ENCODE measurements around the gene GAD1. TPM values are rescaled to one million over a fixed set of nuclear protein-coding genes. Genes with fewer than 3 reads are reported as not detected.
A peak's percentile ranks its signal among the peaks of the same experiment; 100 is the strongest.

The GAD1 gene
- total and polyA plus RNA-seq, 2 experiments from 2014 or later: 0.49 to 2.6 TPM

DNA sequence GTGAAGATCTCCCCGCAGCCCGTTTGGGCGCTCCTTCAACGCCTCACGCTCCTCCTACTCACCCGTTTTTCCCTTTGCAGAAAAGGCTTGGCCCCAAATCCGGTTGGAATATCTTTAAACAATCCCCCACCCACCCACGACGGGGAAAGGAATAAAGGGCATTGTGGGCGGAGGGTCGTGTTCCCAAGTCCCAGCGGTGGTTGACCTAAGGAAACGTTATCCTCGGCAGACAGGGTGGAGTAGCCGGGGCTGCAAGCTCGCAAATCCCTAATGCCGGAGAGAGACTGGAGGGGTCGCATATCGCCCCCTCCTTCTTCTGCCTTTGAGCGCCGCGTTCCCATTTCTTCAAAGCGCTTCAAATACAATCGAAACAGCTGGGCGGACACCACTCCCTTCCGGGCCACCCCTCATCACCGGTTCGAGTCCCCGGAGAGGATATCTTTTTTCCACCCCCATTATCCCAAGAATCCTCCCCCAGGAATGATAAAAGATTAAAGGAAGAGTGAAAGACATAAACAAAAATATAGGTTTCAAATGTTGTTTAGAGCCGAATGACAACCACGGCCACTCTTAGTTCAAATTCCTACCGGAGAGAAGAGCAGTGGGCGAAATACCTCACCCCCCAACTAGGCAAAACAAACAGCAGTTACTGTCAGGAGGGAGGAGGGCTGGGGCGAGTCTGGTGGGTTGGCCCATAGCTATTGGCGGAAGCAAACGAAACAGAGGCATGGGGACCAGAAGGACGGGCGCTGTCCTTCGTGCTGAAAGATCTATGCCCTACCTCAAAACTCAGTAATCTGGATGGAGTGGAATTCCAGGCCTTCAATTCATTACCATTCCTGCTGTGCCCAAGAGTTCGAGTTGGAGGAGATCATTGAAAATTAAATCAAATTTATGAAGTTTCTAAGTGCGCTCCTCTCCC, 2.8 kb upstream of the GAD1 start:
- TF ChIP-seq EZH2 (IDR thresholded peaks at IDR 0.05; ENCODE audit: insufficient read depth, poor library complexity, severe bottlenecking): peak; percentile 46
- TF ChIP-seq EZH2phosphoT487 (IDR thresholded peaks at IDR 0.05; ENCODE audit: insufficient read depth, low read depth): no peak
- Histone ChIP-seq H3K27me3 (replicated peaks; ENCODE audit: insufficient read depth) (peaks cover 40% of the 10 kb centered on the region), H3K4me3 (no peak overlapping the region), H3K9me3 (ENCODE audit: low read depth) (no peaks in the 10 kb centered on the region), H3K4me2 (ENCODE audit: unreplicated experiment) (no peak overlapping the region), H2AFZ (no peak overlapping the region), H4K20me1 (ENCODE audit: insufficient read depth) (no peaks in the 10 kb centered on the region), H3K79me2 (ENCODE audit: insufficient read depth) (no peaks in the 10 kb centered on the region), H3F3A (ENCODE audit: insufficient read depth) (no peaks in the 10 kb centered on the region), H3K9me2 (ENCODE audit: insufficient read depth) (no peaks in the 10 kb centered on the region), H3K9ac (no peak overlapping the region), H3K27ac (no peak overlapping the region), H3K4me1 (ENCODE audit: insufficient read depth) (0 out of 2 replicates have a peak, but pooled peaks cover 6% of the 10 kb centered on the region), H3K36me3 (ENCODE audit: low read depth) (no peaks in the 10 kb centered on the region)
- DNase-seq: peak; percentile 77
- in situ Hi-C loops (cut with MboI): loop anchor here (25.0 kb wide), 1 partner anchor 402 kb away; no protein-coding TSS in a partner anchor
- WGBS, 2 experiments (ENCODE audit: low coverage in 1 of 2, low lambda C conversion rate in 2 of 2, missing lambda C conversion rate in 2 of 2): 9 to 11% methylated on average over 40 to 41 of the region's 41 CpGs

DNA sequence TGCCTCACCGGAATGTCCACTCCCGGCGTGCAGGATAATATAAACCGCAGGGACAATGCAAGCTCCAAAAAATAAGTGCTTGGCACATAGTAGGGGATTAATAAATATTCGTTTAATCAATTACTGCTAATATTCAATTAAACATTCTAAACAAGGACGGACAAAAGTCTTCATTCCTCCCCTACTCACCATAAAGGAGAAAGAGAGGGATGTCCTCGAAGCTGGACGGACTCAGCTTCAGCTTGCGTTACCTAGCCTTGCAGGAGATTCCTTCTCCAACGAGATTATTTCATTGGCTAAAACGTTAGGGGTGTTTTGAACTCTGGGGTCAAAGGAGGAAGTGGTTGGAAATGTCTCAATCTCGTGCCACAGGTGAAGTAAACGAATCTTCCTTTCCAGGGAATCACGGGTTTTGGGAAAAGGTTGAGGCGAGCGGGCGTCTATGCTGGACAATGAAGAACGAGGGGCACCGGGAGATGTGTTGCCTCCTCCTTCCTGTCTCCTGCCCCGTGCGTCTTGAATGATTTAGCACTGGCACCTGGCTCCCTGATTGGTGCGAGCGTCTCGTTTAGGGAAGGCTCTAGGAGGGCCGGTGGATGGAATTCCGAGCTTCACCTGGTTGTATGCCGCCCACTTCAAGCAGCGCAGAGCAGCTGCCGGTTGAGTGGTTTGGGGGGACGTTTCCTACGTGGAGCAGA, 2.0 kb upstream of the GAD1 start:
- H4K20me1 ChIP-seq (ENCODE audit: insufficient read depth): no peaks in the 10 kb centered on the region
- no peak overlapping the region for H2AFZ ChIP-seq
- H3K9me3 ChIP-seq (ENCODE audit: low read depth): no peaks in the 10 kb centered on the region
- H3K4me3 ChIP-seq: no peak overlapping the region
- in situ Hi-C loops (cut with MboI): loop anchor here (25.0 kb wide), 1 partner anchor 402 kb away; no protein-coding TSS in a partner anchor
- no peak overlapping the region for H3K27ac ChIP-seq
- no peaks in the 10 kb centered on the region for H3K9me2 ChIP-seq (ENCODE audit: insufficient read depth)
- H3K9ac ChIP-seq: no peak overlapping the region
- WGBS, 2 experiments (ENCODE audit: low coverage in 1 of 2, low lambda C conversion rate in 2 of 2, missing lambda C conversion rate in 2 of 2): 39 to 41% methylated on average over 31 of the region's 31 CpGs
- H3K27me3 ChIP-seq (replicated peaks; ENCODE audit: insufficient read depth): peaks cover 48% of the 10 kb centered on the region
- TF ChIP-seq EZH2 (IDR thresholded peaks at IDR 0.05; ENCODE audit: insufficient read depth, poor library complexity, severe bottlenecking) (no peak), EZH2phosphoT487 (IDR thresholded peaks at IDR 0.05; ENCODE audit: insufficient read depth, low read depth) (no peak)
- no peak overlapping the region for H3K4me2 ChIP-seq (ENCODE audit: unreplicated experiment)
- no peaks in the 10 kb centered on the region for H3F3A ChIP-seq (ENCODE audit: insufficient read depth)
- no peaks in the 10 kb centered on the region for H3K36me3 ChIP-seq (ENCODE audit: low read depth)
- DNase-seq: no peak
- no peaks in the 10 kb centered on the region for H3K79me2 ChIP-seq (ENCODE audit: insufficient read depth)
- 0 out of 2 replicates have a peak, but pooled peaks cover 6% of the 10 kb centered on the region for H3K4me1 ChIP-seq (ENCODE audit: insufficient read depth)

DNA sequence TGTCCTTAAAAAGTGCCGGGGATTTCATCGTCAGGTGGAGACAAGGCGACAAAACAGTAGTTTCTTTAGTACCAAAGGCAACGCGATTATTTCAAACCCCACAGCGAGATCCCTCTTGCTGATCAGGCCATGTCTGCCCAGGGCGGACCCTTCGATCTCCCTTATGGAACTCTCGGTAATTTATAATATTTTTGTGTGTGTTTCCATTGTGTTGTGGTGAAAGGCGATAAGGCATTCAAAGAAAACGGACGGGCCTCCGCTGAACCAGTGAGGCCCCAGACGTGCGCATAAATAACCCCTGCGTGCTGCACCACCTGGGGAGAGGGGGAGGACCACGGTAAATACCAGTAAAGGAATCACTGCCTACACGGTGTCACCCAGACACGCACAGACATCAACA, 1.4 kb upstream of the GAD1 start:
- no peak for TF ChIP-seq EZH2 (IDR thresholded peaks at IDR 0.05; ENCODE audit: insufficient read depth, poor library complexity, severe bottlenecking)
- TF ChIP-seq EZH2phosphoT487 (IDR thresholded peaks at IDR 0.05; ENCODE audit: insufficient read depth, low read depth): no peak
- no peak overlapping the region for H3K27ac ChIP-seq
- in situ Hi-C loops (cut with MboI): loop anchor here (25.0 kb wide), 1 partner anchor 403 kb away; no protein-coding TSS in a partner anchor
- DNase-seq: no peak
- H3K4me1 ChIP-seq (ENCODE audit: insufficient read depth): 0 out of 2 replicates have a peak, but pooled peaks cover 6% of the 10 kb centered on the region
- no peaks in the 10 kb centered on the region for H4K20me1 ChIP-seq (ENCODE audit: insufficient read depth)
- no peaks in the 10 kb centered on the region for H3K9me2 ChIP-seq (ENCODE audit: insufficient read depth)
- no peaks in the 10 kb centered on the region for H3K79me2 ChIP-seq (ENCODE audit: insufficient read depth)
- H3K9me3 ChIP-seq (ENCODE audit: low read depth): no peaks in the 10 kb centered on the region
- no peaks in the 10 kb centered on the region for H3K36me3 ChIP-seq (ENCODE audit: low read depth)
- no peak overlapping the region for H3K9ac ChIP-seq
- H3K4me2 ChIP-seq (ENCODE audit: unreplicated experiment): peak overlapping the region; percentile 96
- H2AFZ ChIP-seq: no peak overlapping the region
- no peaks in the 10 kb centered on the region for H3F3A ChIP-seq (ENCODE audit: insufficient read depth)
- no peak overlapping the region for H3K4me3 ChIP-seq
- peaks cover 53% of the 10 kb centered on the region for H3K27me3 ChIP-seq (replicated peaks; ENCODE audit: insufficient read depth)
- WGBS, 2 experiments (ENCODE audit: low coverage in 1 of 2, low lambda C conversion rate in 2 of 2, missing lambda C conversion rate in 2 of 2): 16 to 18% methylated on average over 18 to 19 of the region's 19 CpGs

DNA sequence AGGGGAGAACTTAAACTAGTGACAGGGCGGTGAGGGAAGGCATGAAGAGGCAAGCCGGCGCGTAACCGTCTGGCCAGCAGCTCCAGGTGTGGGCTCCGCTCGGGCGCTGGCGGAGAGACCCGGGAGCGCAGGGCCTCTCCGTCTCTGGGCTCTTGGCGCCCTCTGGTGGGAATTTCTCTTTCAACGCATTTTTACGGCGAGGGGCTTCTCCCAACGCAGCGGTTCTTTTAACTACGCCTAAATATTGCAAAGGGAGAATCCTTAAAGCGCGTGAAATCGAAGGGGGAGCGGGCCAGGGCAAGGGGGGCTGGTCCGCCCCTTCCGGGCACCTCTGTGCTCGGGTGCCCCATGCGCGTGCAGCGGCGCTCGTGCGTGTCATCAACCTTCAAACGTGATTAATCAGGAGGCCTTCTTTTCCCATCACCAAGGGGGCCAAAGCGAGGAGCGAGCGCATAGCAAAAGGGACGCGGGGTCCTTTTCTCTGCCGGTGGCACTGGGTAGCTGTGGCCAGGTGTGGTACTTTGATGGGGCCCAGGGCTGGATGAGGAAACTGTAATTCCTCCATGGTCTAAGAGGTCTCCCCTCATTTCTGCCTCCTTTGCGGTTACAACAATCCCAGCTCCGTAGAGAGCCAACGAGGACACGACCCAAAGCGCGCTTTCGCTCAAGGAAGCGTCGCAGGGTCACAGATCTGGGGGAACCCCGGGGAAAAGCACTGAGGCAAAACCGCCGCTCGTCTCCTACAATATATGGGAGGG, 762 bp upstream of the GAD1 start:
- Histone ChIP-seq H3K9me3 (ENCODE audit: low read depth) (no peaks in the 10 kb centered on the region), H3F3A (ENCODE audit: insufficient read depth) (no peaks in the 10 kb centered on the region), H3K4me1 (ENCODE audit: insufficient read depth) (0 out of 2 replicates have a peak, but pooled peaks cover 6% of the 10 kb centered on the region), H4K20me1 (ENCODE audit: insufficient read depth) (no peaks in the 10 kb centered on the region), H3K9me2 (ENCODE audit: insufficient read depth) (no peaks in the 10 kb centered on the region), H3K36me3 (ENCODE audit: low read depth) (no peaks in the 10 kb centered on the region), H3K9ac (no peak overlapping the region), H3K4me3 (peak overlapping the region; percentile 75), H3K27ac (no peak overlapping the region), H3K27me3 (replicated peaks; ENCODE audit: insufficient read depth) (peaks cover 59% of the 10 kb centered on the region), H3K79me2 (ENCODE audit: insufficient read depth) (no peaks in the 10 kb centered on the region), H2AFZ (peak overlapping the region; percentile 76), H3K4me2 (ENCODE audit: unreplicated experiment) (peak overlapping the region; percentile 96)
- peak; percentile 67 for DNase-seq
- no peak for TF ChIP-seq EZH2 (IDR thresholded peaks at IDR 0.05; ENCODE audit: insufficient read depth, poor library complexity, severe bottlenecking)
- no peak for TF ChIP-seq EZH2phosphoT487 (IDR thresholded peaks at IDR 0.05; ENCODE audit: insufficient read depth, low read depth)
- 2% methylated on average over 52 of the region's 52 CpGs for WGBS, 2 experiments (ENCODE audit: low coverage in 1 of 2, low lambda C conversion rate in 2 of 2, missing lambda C conversion rate in 2 of 2)
- in situ Hi-C loops (cut with MboI): loop anchor here (25.0 kb wide), 1 partner anchor 404 kb away; no protein-coding TSS in a partner anchor
